GM12873 (cell line): ENCODE measurements around the gene ARHGEF28.

Experiments used
- CTCF ChIP-seq: IDR thresholded peaks from 2 replicates; pipeline ENCODE4 v1.5.1; 2012; ENCODE audit warnings: low read depth, mild to moderate bottlenecking, moderate library complexity, low read length, control low read depth; ENCODE audit not compliant: insufficient read depth; ENCODE audit errors: missing control alignments

ARHGEF28 gene

GRCh38 chr5:73693573-73694061 lies 67.6 kb downstream of the ARHGEF28 start:
- TF ChIP-seq CTCF = peak; percentile 57

GRCh38 chr5:73694089-73694488 lies 68.1 kb downstream of the ARHGEF28 start:
- no peak for TF ChIP-seq CTCF

- TF ChIP-seq CTCF = no peak
Observed at GRCh38 chr5:73698011-73698410, 72.0 kb downstream of the ARHGEF28 start.

GRCh38 chr5:73701566-73701965 lies 75.6 kb downstream of the ARHGEF28 start:
- TF ChIP-seq CTCF = no peak

GRCh38 chr5:73702534-73702933 lies 76.5 kb downstream of the ARHGEF28 start:
- TF ChIP-seq CTCF = no peak

GRCh38 chr5:73702951-73703350 lies 77.0 kb downstream of the ARHGEF28 start:
- TF ChIP-seq CTCF = no peak

GRCh38 chr5:73705364-73705763 lies 79.4 kb downstream of the ARHGEF28 start:
- peak; percentile 3 for TF ChIP-seq CTCF
